Spinal cord (tissue), 10 donors: ENCODE results near the gene ZSWIM8. TPM values are rescaled to one million over a fixed set of nuclear protein-coding genes. Genes with fewer than 3 reads are reported as not detected.

ENCODE experiments used
- DNase-seq, 6 donors: peaks; one replicate each; pipeline versions ENCODE4 v3.0.0 to v3.0.0-alpha.2; 2013 to 2015; ENCODE audit warnings: low spot score in 6 of 6, low read depth in 4 of 6
- H3K27ac ChIP-seq: one replicate; pipeline ENCODE4 v1.5.1; 2013; ENCODE audit warnings: low read depth, low read length, control low read depth
- H3K27me3 ChIP-seq: one replicate; pipeline ENCODE4 v1.6.1; 2013; ENCODE audit warnings: low read length; ENCODE audit not compliant: control insufficient read depth, insufficient read depth
- H3K36me3 ChIP-seq: one replicate; pipeline ENCODE4 v1.6.1; 2013; ENCODE audit warnings: low read length; ENCODE audit not compliant: control insufficient read depth, insufficient read depth
- H3K4me1 ChIP-seq: one replicate; pipeline ENCODE4 v1.6.1; 2013; ENCODE audit warnings: low read length; ENCODE audit not compliant: control insufficient read depth, insufficient read depth
- H3K4me3 ChIP-seq: one replicate; pipeline ENCODE4 v1.5.1; 2013; ENCODE audit warnings: low read depth, low read length, control low read depth
- H3K9me3 ChIP-seq: one replicate; pipeline ENCODE4 v1.6.1; 2013; ENCODE audit warnings: low read length; ENCODE audit not compliant: control insufficient read depth, insufficient read depth
- WGBS: methylation state at CpG from one replicate; pipeline ENCODE4 v1.1.5; 2013; ENCODE audit warnings: missing lambda C conversion rate; ENCODE audit not compliant: insufficient coverage; 5-methylcytosine and 5-hydroxymethylcytosine counted together
- polyA plus RNA-seq, 2 donors: library from polyadenylated mRNA; unstranded; fragments of 120-200 nt; gene quantifications; one replicate each; pipeline ENCODE4 v1.2.1, GENCODE V29; 2013; ENCODE audit not compliant: insufficient read length in 2 of 2
- total RNA-seq, 2 donors: library from RNA; depleted of rRNA in 1 of 2; stranded (reverse); fragments of 120-200 nt in 1 of 2; fragments of >200 nt in 1 of 2; gene quantifications; one replicate each; pipeline versions ENCODE4 v1.2.3 to v1.2.4, GENCODE V29; 2013 to 2014
- donor health status: healthy.

ZSWIM8 gene
- total and polyA plus RNA-seq, 4 donors, result 38.8 to 148 (median 112) TPM

GRCh38 chr10:73771722-73772280 lies 13.6 kb upstream of the ZSWIM8 start:
- peak in 2 of 6 donors; percentile 80 to 94 for DNase-seq
- H3K4me1 ChIP-seq, result peaks cover 25% of the 10 kb centered on the region
- WGBS, result 2% methylated on average over 15 of the region's 17 CpGs
- H3K36me3 ChIP-seq, result peaks cover 63% of the 10 kb centered on the region
- peak overlapping the region; percentile 80 for H3K4me3 ChIP-seq
- peak overlapping the region; percentile 97 for H3K27ac ChIP-seq
- no peaks in the 10 kb centered on the region for H3K9me3 ChIP-seq
- H3K27me3 ChIP-seq, result no peaks in the 10 kb centered on the region

- WGBS, result under 1% methylated on average over 101 of the region's 101 CpGs
- H3K36me3 ChIP-seq, result peaks cover 59% of the 10 kb centered on the region
- H3K9me3 ChIP-seq, result no peaks in the 10 kb centered on the region
- H3K4me1 ChIP-seq, result peaks cover 25% of the 10 kb centered on the region
- peak overlapping the region; percentile 97 for H3K27ac ChIP-seq
- peak overlapping the region; percentile 80 for H3K4me3 ChIP-seq
- no peaks in the 10 kb centered on the region for H3K27me3 ChIP-seq
- DNase-seq, result peak; percentile 69 to 94 (median 77)
Measured at GRCh38 chr10:73772281-73773151, 12.9 kb upstream of the ZSWIM8 start.

- 3% methylated on average over 28 of the region's 29 CpGs for WGBS
- peak overlapping the region; percentile 97 for H3K27ac ChIP-seq
- H3K9me3 ChIP-seq, result no peaks in the 10 kb centered on the region
- peaks cover 25% of the 10 kb centered on the region for H3K4me1 ChIP-seq
- no peaks in the 10 kb centered on the region for H3K27me3 ChIP-seq
- peaks cover 58% of the 10 kb centered on the region for H3K36me3 ChIP-seq
- peak overlapping the region; percentile 80 for H3K4me3 ChIP-seq
- DNase-seq, result peak in 1 of 6 donors; percentile 41
Measured at GRCh38 chr10:73773152-73773879, 12.1 kb upstream of the ZSWIM8 start.

- Histone ChIP-seq H3K27ac (no peak overlapping the region), H3K36me3 (peaks cover 60% of the 10 kb centered on the region), H3K4me3 (peak overlapping the region; percentile 80), H3K4me1 (peaks cover 25% of the 10 kb centered on the region), H3K9me3 (no peaks in the 10 kb centered on the region), H3K27me3 (no peaks in the 10 kb centered on the region)
- WGBS, result 63% methylated on average over 1 of the region's 5 CpGs
- DNase-seq, result no peak
Measured at GRCh38 chr10:73774637-73775036, 10.8 kb upstream of the ZSWIM8 start.

GRCh38 chr10:73779018-73779417 lies 6.4 kb upstream of the ZSWIM8 start:
- no peak overlapping the region for H3K27ac ChIP-seq
- WGBS, result 100% methylated on average over 2 of the region's 5 CpGs
- H3K36me3 ChIP-seq, result peaks cover 42% of the 10 kb centered on the region
- no peaks in the 10 kb centered on the region for H3K27me3 ChIP-seq
- H3K4me3 ChIP-seq, result no peak overlapping the region
- peaks cover 19% of the 10 kb centered on the region for H3K4me1 ChIP-seq
- H3K9me3 ChIP-seq, result no peaks in the 10 kb centered on the region
- no peak for DNase-seq

GRCh38 chr10:73779539-73780197 lies 5.7 kb upstream of the ZSWIM8 start:
- DNase-seq, result no peak
- Histone ChIP-seq H3K4me3 (no peak overlapping the region), H3K9me3 (no peaks in the 10 kb centered on the region), H3K4me1 (peaks cover 16% of the 10 kb centered on the region), H3K27me3 (no peaks in the 10 kb centered on the region), H3K36me3 (peaks cover 37% of the 10 kb centered on the region), H3K27ac (no peak overlapping the region)
- WGBS, result 80% methylated on average over 1 of the region's 3 CpGs

GRCh38 chr10:73780301-73780700 lies 5.1 kb upstream of the ZSWIM8 start:
- no peaks in the 10 kb centered on the region for H3K27me3 ChIP-seq
- no peak overlapping the region for H3K27ac ChIP-seq
- WGBS, result no CpG with 5 or more reads among the region's 5 CpGs
- H3K4me3 ChIP-seq, result no peak overlapping the region
- H3K36me3 ChIP-seq, result peaks cover 33% of the 10 kb centered on the region
- H3K4me1 ChIP-seq, result peaks cover 12% of the 10 kb centered on the region
- no peaks in the 10 kb centered on the region for H3K9me3 ChIP-seq
- no peak for DNase-seq

GRCh38 chr10:73780966-73781365 lies 4.4 kb upstream of the ZSWIM8 start:
- H3K27me3 ChIP-seq, result no peaks in the 10 kb centered on the region
- H3K4me1 ChIP-seq, result peaks cover 14% of the 10 kb centered on the region
- H3K27ac ChIP-seq, result no peak overlapping the region
- no peaks in the 10 kb centered on the region for H3K9me3 ChIP-seq
- WGBS, result 42% methylated on average over 8 of the region's 11 CpGs
- DNase-seq, result no peak
- peaks cover 33% of the 10 kb centered on the region for H3K36me3 ChIP-seq
- H3K4me3 ChIP-seq, result peak overlapping the region; percentile 96

- H3K4me3 ChIP-seq, result peak overlapping the region; percentile 96
- DNase-seq, result no peak
- peaks cover 19% of the 10 kb centered on the region for H3K4me1 ChIP-seq
- peaks cover 31% of the 10 kb centered on the region for H3K36me3 ChIP-seq
- whole genome bisulfite sequencing, result 4% methylated on average over 11 of the region's 14 CpGs
- no peaks in the 10 kb centered on the region for H3K9me3 ChIP-seq
- peak overlapping the region; percentile 95 for H3K27ac ChIP-seq
- no peaks in the 10 kb centered on the region for H3K27me3 ChIP-seq
Measured at GRCh38 chr10:73781548-73781878, 3.9 kb upstream of the ZSWIM8 start.
